PC-3 (cell line): Measurements from ENCODE around the gene CPT1C. TPM values are rescaled to one million over a fixed set of nuclear protein-coding genes. Genes with fewer than 3 reads are reported as not detected.

Experiments used
- ATAC-seq: fragments of 200-7000 bp; cut with Tn5 transposase; 2 replicates; pipeline ENCODE4 v1.9.1; 2020; ENCODE audit warnings: mild to moderate bottlenecking, moderate library complexity
- BruUV-seq: library from RNA; stranded (reverse); fragments of 400-500 nt; replicated peaks from 2 replicates; lab custom pipeline; 2021; lab: Mats Ljungman, UMichigan
- CTCF ChIA-PET: fragments of 300-600 bp; sonication (Branson Sonifier 250); formaldehyde crosslinking; loops from one replicate; lab custom pipeline; 2022; ENCODE audit warnings: antibody characterized with exemption; lab: Charles Lee
- POLR2A ChIA-PET: fragments of 300-600 bp; sonication (Branson Sonifier 250); formaldehyde crosslinking; loops from one replicate; lab custom pipeline; 2022; ENCODE audit warnings: antibody characterized with exemption; ENCODE audit not compliant: unreplicated experiment; lab: Charles Lee
- DNase-seq: peaks from one replicate; pipeline ENCODE4 v3.0.0-alpha.2; 2015
- H2AFZ ChIP-seq: fragments of 300-600 bp; sonication (generic); 2 replicates; pipeline ENCODE4 v1.6.0; 2016; ENCODE audit warnings: antibody characterized with exemption, low read length
- H3F3A ChIP-seq: fragments of 300-600 bp; sonication (generic); one replicate; pipeline ENCODE4 v1.6.0; 2017; ENCODE audit warnings: antibody characterized with exemption, low read length, control low read depth, mild to moderate bottlenecking; ENCODE audit not compliant: unreplicated experiment
- H3K27ac ChIP-seq: fragments of 300-600 bp; sonication (generic); 2 replicates; pipeline ENCODE4 v1.5.1; 2016; ENCODE audit warnings: mild to moderate bottlenecking, low read length
- H3K27me3 ChIP-seq: fragments of 300-600 bp; sonication (generic); 2 replicates; pipeline ENCODE4 v1.6.1; 2016; ENCODE audit warnings: low read length, mixed read lengths
- H3K36me3 ChIP-seq: fragments of 300-600 bp; sonication (generic); 2 replicates; pipeline ENCODE4 v1.6.1; 2016; ENCODE audit warnings: low read depth, mixed run types, low read length, mixed read lengths
- H3K4me1 ChIP-seq: fragments of 300-600 bp; sonication (generic); 2 replicates; pipeline ENCODE4 v1.5.1; 2016; ENCODE audit warnings: low read length; ENCODE audit not compliant: insufficient read depth
- H3K4me2 ChIP-seq: fragments of 300-600 bp; sonication (generic); 2 replicates; pipeline ENCODE4 v1.6.0; 2016; ENCODE audit warnings: low read length
- H3K4me3 ChIP-seq: fragments of 300-600 bp; sonication (generic); 2 replicates; pipeline ENCODE4 v1.5.1; 2016; ENCODE audit warnings: mild to moderate bottlenecking, low read length, mixed read lengths
- H3K79me2 ChIP-seq: fragments of 300-600 bp; sonication (generic); 2 replicates; pipeline ENCODE4 v1.6.1; 2017; ENCODE audit warnings: low read length, mixed read lengths
- H3K9ac ChIP-seq: fragments of 300-600 bp; sonication (generic); 2 replicates; pipeline ENCODE4 v1.6.0; 2016; ENCODE audit warnings: mild to moderate bottlenecking, low read length
- H3K9me2 ChIP-seq: fragments of 300-600 bp; sonication (generic); replicated peaks from 2 replicates; pipeline ENCODE4 v1.6.1; 2016; ENCODE audit warnings: mixed run types, low read length, mixed read lengths
- H3K9me3 ChIP-seq: fragments of 300-600 bp; sonication (generic); 2 replicates; pipeline ENCODE4 v1.6.1; 2016; ENCODE audit warnings: low read length, mixed read lengths
- H4K20me1 ChIP-seq: fragments of 300-600 bp; sonication (generic); 2 replicates; pipeline ENCODE4 v1.6.1; 2016; ENCODE audit warnings: low read length, mixed read lengths
- CTCF ChIP-seq: fragments of 300-600 bp; sonication (generic); conservative IDR thresholded peaks from 2 replicates; pipeline ENCODE4 v1.5.1; 2017; ENCODE audit warnings: antibody characterized with exemption, low read depth, mild to moderate bottlenecking, low read length
- EZH2 ChIP-seq: fragments of 300-600 bp; sonication (generic); IDR thresholded peaks from one replicate; pipeline ENCODE4 v1.6.1; 2017; ENCODE audit warnings: antibody characterized with exemption, mild to moderate bottlenecking, low read length; ENCODE audit not compliant: unreplicated experiment
- EZH2phosphoT487 ChIP-seq: fragments of 300-600 bp; sonication (generic); IDR thresholded peaks from 2 replicates; pipeline ENCODE4 v1.6.1; 2018; ENCODE audit warnings: mild to moderate bottlenecking, antibody characterized with exemption, low read length, borderline replicate concordance
- intact Hi-C: fragments of 100-400 bp; cut with micrococcal nuclease; formaldehyde crosslinking; loops from 2 replicates; pipeline ENCODE4 v1.9.0; 2023
- total RNA-seq: library from RNA; depleted of rRNA; stranded (reverse); fragments of >200 nt; gene quantifications from 2 replicates; pipeline ENCODE4 v1.2.3, GENCODE V29; 2014

CPT1C gene
- total RNA-seq, 1 experiment from 2014 or later, result 11.5 TPM

GRCh38 chr19:49663224-49663623 lies 27.7 kb upstream of the CPT1C start:
- H3K36me3 ChIP-seq, result peaks cover 24% of the 10 kb centered on the region
- BruUV-seq, result no TSS peak
- H3K9ac ChIP-seq, result no peak overlapping the region
- no peak overlapping the region for H2AFZ ChIP-seq
- H3K4me2 ChIP-seq, result no peak overlapping the region
- H4K20me1 ChIP-seq, result peaks cover 3% of the 10 kb centered on the region; the same call in 1 of the 2 replicates
- POLR2A ChIA-PET, result no interaction called here
- intact Hi-C loops, result no loop called here
- peaks cover 18% of the 10 kb centered on the region for H3K4me1 ChIP-seq
- H3K27ac ChIP-seq, result no peak overlapping the region
- H3K9me3 ChIP-seq, result no peaks in the 10 kb centered on the region
- H3F3A ChIP-seq, result no peaks in the 10 kb centered on the region
- peaks cover 36% of the 10 kb centered on the region for H3K79me2 ChIP-seq
- ATAC-seq (no peak), DNase-seq (no peak)
- CTCF ChIA-PET, result no interaction called here
- H3K4me3 ChIP-seq, result no peak overlapping the region
- H3K9me2 ChIP-seq, result no peaks in the 10 kb centered on the region
- H3K27me3 ChIP-seq, result no peaks in the 10 kb centered on the region
- TF ChIP-seq CTCF (no peak), EZH2 (no peak), EZH2phosphoT487 (no peak)

GRCh38 chr19:49664171-49665035 lies 26.5 kb upstream of the CPT1C start:
- peaks cover 3% of the 10 kb centered on the region; the same call in 1 of the 2 replicates for H4K20me1 ChIP-seq
- intact Hi-C loops, result loop anchor here (1.0 to 2.0 kb wide), 3 partner anchors 12 to 74 kb away; partner anchors contain the start of genes PRR12 and RRAS
- no peaks in the 10 kb centered on the region for H3K27me3 ChIP-seq
- DNase-seq (peak; percentile 97), ATAC-seq (peak; percentile 62)
- TF ChIP-seq EZH2, result no peak
- TF ChIP-seq EZH2phosphoT487, result no peak
- no peak for TF ChIP-seq CTCF
- H3K36me3 ChIP-seq, result peaks cover 14% of the 10 kb centered on the region
- H3K4me2 ChIP-seq, result peak overlapping the region; percentile 98
- CTCF ChIA-PET, result interaction anchor here (0.6 kb wide), 1 partner anchor 93 kb away, joined by 3 read pairs; no protein-coding TSS in a partner anchor
- POLR2A ChIA-PET, result interaction anchor here (0.6 to 1.1 kb wide), 6 partner anchors 24 to 102 kb away, joined by 3 to 5 read pairs (median 4); partner anchors contain the start of genes AP2A1, CPT1C and RRAS
- peak overlapping the region; percentile 88 for H2AFZ ChIP-seq
- H3K79me2 ChIP-seq, result peaks cover 36% of the 10 kb centered on the region
- H3K4me1 ChIP-seq, result peaks cover 18% of the 10 kb centered on the region
- no peaks in the 10 kb centered on the region for H3K9me2 ChIP-seq
- no peaks in the 10 kb centered on the region for H3K9me3 ChIP-seq
- peak overlapping the region; percentile 89 for H3K4me3 ChIP-seq
- peak overlapping the region; percentile 84 for H3K9ac ChIP-seq
- BruUV-seq, result TSS peak; percentile 4
- no peaks in the 10 kb centered on the region for H3F3A ChIP-seq
- H3K27ac ChIP-seq, result peak overlapping the region; percentile 60
